Cardiac muscle cell (in vitro differentiated cells and primary cell): ENCODE results near the gene SRSF3. TPM values are rescaled to one million over a fixed set of nuclear protein-coding genes. Genes with fewer than 3 reads are reported as not detected.
"Not testable (repeated sequence)": the region's sequence is repeated elsewhere in the genome, so short reads cannot be mapped to it uniquely, and the experiment has no call there.

Experiments
- DNase-seq, 2 donors: peaks; one replicate each; pipeline versions ENCODE4 v3.0.0 to v3.0.0-alpha.2; 2010 to 2017; ENCODE audit warnings: low read depth in 1 of 2, low spot score in 1 of 2
- H3K27ac ChIP-seq: fragments of 200-600 bp; sonication (generic); 2 replicates; pipeline ENCODE4 v1.5.1; 2016
- H3K27me3 ChIP-seq: fragments of 200-600 bp; sonication (generic); 2 replicates; pipeline ENCODE4 v1.6.0; 2016; ENCODE audit warnings: control low read depth
- H3K36me3 ChIP-seq: fragments of 200-600 bp; sonication (generic); 2 replicates; pipeline ENCODE4 v1.5.1; 2016; ENCODE audit warnings: control low read depth
- H3K4me1 ChIP-seq: fragments of 200-600 bp; sonication (generic); 2 replicates; pipeline ENCODE4 v1.8.1; 2017; ENCODE audit warnings: low read depth, mild to moderate bottlenecking, mixed run types
- H3K4me3 ChIP-seq: fragments of 200-600 bp; sonication (generic); 2 replicates; pipeline ENCODE4 v1.5.1; 2016; ENCODE audit warnings: mild to moderate bottlenecking
- H3K9me3 ChIP-seq: fragments of 200-600 bp; sonication (generic); 2 replicates; pipeline ENCODE4 v1.5.1; 2017; ENCODE audit warnings: low read depth, mild to moderate bottlenecking, control low read depth
- CTCF ChIP-seq: IDR thresholded peaks from 2 replicates; pipeline ENCODE4 v1.5.1; 2012; ENCODE audit warnings: low read depth, mild to moderate bottlenecking, low read length
- polyA plus RNA-seq: library from polyadenylated mRNA; unstranded; fragments of >200 nt; fragmentation: Nextera tagmentation; extraction: Ambion mirVana; gene quantifications from 2 replicates; pipeline ENCODE4 v1.2.1, GENCODE V29; 2016
- total RNA-seq: library from RNA; depleted of rRNA; stranded (reverse); fragments of >200 nt; gene quantifications from 2 replicates; pipeline ENCODE4 v1.2.3, GENCODE V29; 2016

The SRSF3 gene
- total and polyA plus RNA-seq, 2 experiments from 2014 or later: 122 to 184 TPM

GRCh38 chr6:36649086-36649485, 54.9 kb downstream of the SRSF3 start:
- TF ChIP-seq CTCF: no peak
- H3K9me3 ChIP-seq: no peaks in the 10 kb centered on the region
- no peaks in the 10 kb centered on the region for H3K27me3 ChIP-seq
- DNase-seq: no peak
- no peak overlapping the region for H3K4me3 ChIP-seq
- H3K27ac ChIP-seq: no peak overlapping the region
- no peaks in the 10 kb centered on the region for H3K36me3 ChIP-seq
- no peaks in the 10 kb centered on the region for H3K4me1 ChIP-seq

- Histone ChIP-seq H3K4me3 (no peak overlapping the region), H3K36me3 (no peaks in the 10 kb centered on the region), H3K9me3 (no peaks in the 10 kb centered on the region), H3K4me1 (peaks cover under 1% of the 10 kb centered on the region), H3K27ac (no peak overlapping the region), H3K27me3 (no peaks in the 10 kb centered on the region)
- no peak for DNase-seq
- no peak for TF ChIP-seq CTCF
Observed at GRCh38 chr6:36649701-36650484, 55.7 kb downstream of the SRSF3 start.

GRCh38 chr6:36650848-36651478, 56.8 kb downstream of the SRSF3 start:
- Histone ChIP-seq H3K4me1 (peaks cover 3% of the 10 kb centered on the region), H3K27me3 (no peaks in the 10 kb centered on the region), H3K36me3 (no peaks in the 10 kb centered on the region), H3K4me3 (no peak overlapping the region), H3K9me3 (no peaks in the 10 kb centered on the region), H3K27ac (no peak overlapping the region)
- no peak for TF ChIP-seq CTCF
- no peak for DNase-seq

- peaks cover 3% of the 10 kb centered on the region for H3K4me1 ChIP-seq
- no peaks in the 10 kb centered on the region for H3K36me3 ChIP-seq
Observed at GRCh38 chr6:36651659-36652379, 57.7 kb downstream of the SRSF3 start.

GRCh38 chr6:36654469-36654868, 60.3 kb downstream of the SRSF3 start:
- H3K27ac ChIP-seq, H3K36me3 ChIP-seq, H3K27me3 ChIP-seq, H3K4me3 ChIP-seq, DNase-seq, H3K9me3 ChIP-seq: not testable (repeated sequence)
- H3K4me1 ChIP-seq: peaks cover 12% of the 10 kb centered on the region

More at GRCh38 chr6:36651659-36652379, 57.7 kb downstream of the SRSF3 start:
- Histone ChIP-seq H3K9me3 (no peaks in the 10 kb centered on the region), H3K27me3 (no peaks in the 10 kb centered on the region), H3K27ac (no peak overlapping the region), H3K4me3 (no peak overlapping the region)
- no peak for TF ChIP-seq CTCF
- DNase-seq: no peak

Other genes with a start within 250 kb of the SRSF3 start
- gene ETV7, start 206.7 kb upstream of the SRSF3 start, total RNA-seq: 0.14 TPM in 1 of 2 replicates, not detected in the other
- gene ETV7, start 206.7 kb upstream of the SRSF3 start, polyA plus RNA-seq: 0.28 TPM in 1 of 2 replicates, not detected in the other
- gene PXT1, start 151.5 kb upstream of the SRSF3 start, total RNA-seq: not detected in 2 replicates
- gene PXT1, start 151.5 kb upstream of the SRSF3 start, polyA plus RNA-seq: 0.31 and 0.45 TPM in 2 replicates
- gene KCTD20, start 151.4 kb upstream of the SRSF3 start, total RNA-seq: 23.7 and 25.5 TPM in 2 replicates
- 22.0 and 28.0 TPM in 2 replicates for gene KCTD20, start 151.4 kb upstream of the SRSF3 start, polyA plus RNA-seq
- gene STK38, start 46.9 kb upstream of the SRSF3 start, total RNA-seq: 16.6 and 17.1 TPM in 2 replicates
- gene STK38, start 46.9 kb upstream of the SRSF3 start, polyA plus RNA-seq: 22.5 and 35.3 TPM in 2 replicates
- 60.8 and 119 TPM in 2 replicates for gene CDKN1A, start 84.4 kb downstream of the SRSF3 start, total RNA-seq
- 70.8 and 141 TPM in 2 replicates for gene CDKN1A, start 84.4 kb downstream of the SRSF3 start, polyA plus RNA-seq
- gene RAB44, start 103.5 kb downstream of the SRSF3 start, total RNA-seq: not detected in 2 replicates
- gene RAB44, start 103.5 kb downstream of the SRSF3 start, polyA plus RNA-seq: not detected in 2 replicates
- 29.2 and 52.1 TPM in 2 replicates for gene CPNE5, start 245.1 kb downstream of the SRSF3 start, total RNA-seq
- 51.6 and 56.5 TPM in 2 replicates for gene CPNE5, start 245.1 kb downstream of the SRSF3 start, polyA plus RNA-seq